ENCODE results near the gene TTC34. TPM values are rescaled to one million over a fixed set of nuclear protein-coding genes. Genes with fewer than 3 reads are reported as not detected.
A peak's percentile ranks its signal among the peaks of the same experiment; 100 is the strongest.

TTC34 gene
- total RNA-seq, 1 experiment from 2014 or later = 0.61 TPM

DNA sequence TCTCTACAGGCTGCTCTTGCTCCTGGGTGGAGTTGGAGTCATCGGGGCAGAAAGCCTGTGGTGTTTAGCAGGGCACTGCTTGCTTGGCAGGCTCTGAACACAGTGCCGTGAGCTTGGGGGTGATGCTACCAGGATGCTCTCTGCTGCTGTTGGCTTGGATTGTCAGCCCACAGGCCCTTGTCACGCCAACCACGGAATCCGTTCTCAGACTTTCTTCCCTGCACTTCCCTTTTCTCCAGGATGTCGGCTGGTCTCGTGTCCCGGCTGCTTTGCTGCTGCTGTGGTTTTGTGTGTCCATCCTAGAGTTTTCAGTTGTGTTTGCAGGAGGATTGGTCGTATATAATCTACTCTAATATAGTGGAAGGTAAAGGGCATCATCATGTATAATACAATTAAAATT, 44.4 kb upstream of the TTC34 start:
- H3K36me3 Mint-ChIP-seq = peaks cover 46% of the 10 kb centered on the region
- H3K27me3 Mint-ChIP-seq (ENCODE audit: low read depth) = peaks cover 8% of the 10 kb centered on the region
- TF ChIP-seq TCF7 (CRISPR knock-in tag; IDR thresholded peaks at IDR 0.05; ENCODE audit: low read depth) (no peak), NR3C1 (CRISPR knock-in tag; conservative IDR thresholded peaks at IDR 0.05; ENCODE audit: low read depth) (no peak), OVOL2 (CRISPR knock-in tag; IDR thresholded peaks at IDR 0.05; ENCODE audit: borderline replicate concordance) (no peak), FOXP4 (CRISPR knock-in tag; IDR thresholded peaks at IDR 0.05) (no peak), CBFB (CRISPR knock-in tag; IDR thresholded peaks at IDR 0.05; ENCODE audit: low read depth) (no peak), JUN (CRISPR knock-in tag; IDR thresholded peaks at IDR 0.05) (no peak), NFYB (CRISPR knock-in tag; conservative IDR thresholded peaks at IDR 0.05; ENCODE audit: low read depth) (no peak), IRF2 (CRISPR knock-in tag; IDR thresholded peaks at IDR 0.05; ENCODE audit: borderline replicate concordance, low read depth) (no peak), ETV6 (CRISPR knock-in tag; IDR thresholded peaks at IDR 0.05) (no peak)
- H3K4me3 Mint-ChIP-seq = no peak overlapping the region
- ATAC-seq = no peak
- ChIA-PET POLR2A (no interaction called here), CTCF (no interaction called here)
- no peak for DNase-seq (ENCODE audit: low spot score)
- H3K4me1 Mint-ChIP-seq = no peaks in the 10 kb centered on the region
- no peak overlapping the region for H3K27ac Mint-ChIP-seq
- peaks cover 59% of the 10 kb centered on the region for H3K9me3 Mint-ChIP-seq

DNA sequence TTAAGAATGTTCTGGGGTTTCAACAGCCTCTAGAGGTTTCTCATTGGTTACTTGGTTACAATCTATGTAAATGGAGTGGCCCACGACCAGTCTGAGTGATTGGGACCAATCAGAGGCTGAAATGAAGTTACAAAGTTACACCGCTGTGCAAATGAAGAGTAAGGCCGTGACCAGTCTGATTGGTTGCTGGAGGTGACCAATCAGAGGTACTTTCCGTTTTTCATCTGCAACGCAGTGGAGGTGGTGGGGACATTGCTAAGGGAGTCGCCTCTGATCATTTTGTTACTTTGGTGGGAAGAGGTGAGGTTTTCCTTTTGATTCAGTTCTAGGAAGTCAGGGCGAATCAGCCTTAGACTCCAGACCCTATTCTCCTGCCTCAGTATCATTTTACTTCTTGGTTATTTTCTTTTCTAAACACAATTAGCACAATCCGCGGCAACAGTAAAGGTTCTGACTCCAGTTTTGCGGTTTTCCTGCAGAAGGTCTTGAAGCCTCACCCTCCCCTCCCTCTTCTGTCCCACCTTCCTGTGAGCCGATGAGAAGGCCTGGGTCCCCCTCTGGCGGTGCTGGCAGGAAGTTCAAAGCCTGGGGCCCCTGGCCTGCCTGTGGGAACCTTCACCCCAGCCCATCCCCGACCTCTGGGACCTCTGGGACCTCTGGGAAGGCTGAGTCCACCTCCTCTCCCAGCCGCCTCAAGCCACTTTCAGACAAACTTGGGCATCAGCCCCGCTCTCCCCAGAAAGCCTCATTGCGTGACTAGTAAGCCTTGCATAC, 38.7 kb upstream of the TTC34 start:
- Mint-ChIP-seq H3K36me3 (peaks cover 53% of the 10 kb centered on the region), H3K27ac (no peak overlapping the region), H3K9me3 (peaks cover 63% of the 10 kb centered on the region), H3K27me3 (ENCODE audit: low read depth) (peaks cover 11% of the 10 kb centered on the region), H3K4me1 (no peaks in the 10 kb centered on the region), H3K4me3 (no peak overlapping the region)
- DNase-seq (ENCODE audit: low spot score) = peak; percentile 40
- ATAC-seq = peak; percentile 61
- ChIA-PET POLR2A (no interaction called here), CTCF (no interaction called here)
- TF ChIP-seq ZNF396 (CRISPR knock-in tag; IDR thresholded peaks at IDR 0.05; ENCODE audit: borderline replicate concordance) (no peak), JUN (CRISPR knock-in tag; IDR thresholded peaks at IDR 0.05) (no peak), EMX1 (CRISPR knock-in tag; IDR thresholded peaks at IDR 0.05) (no peak), SMAD3 (CRISPR knock-in tag; IDR thresholded peaks at IDR 0.05; ENCODE audit: borderline replicate concordance) (no peak), JAZF1 (CRISPR knock-in tag; IDR thresholded peaks at IDR 0.05) (no peak), KAT7 (CRISPR knock-in tag; IDR thresholded peaks at IDR 0.05; ENCODE audit: borderline replicate concordance) (no peak), PRRX2 (CRISPR knock-in tag; IDR thresholded peaks at IDR 0.05) (no peak), E2F4 (CRISPR knock-in tag; IDR thresholded peaks at IDR 0.05; ENCODE audit: borderline replicate concordance, low read depth) (no peak), ZBTB21 (CRISPR knock-in tag; IDR thresholded peaks at IDR 0.05; ENCODE audit: borderline replicate concordance) (no peak), MLX (CRISPR knock-in tag; IDR thresholded peaks at IDR 0.05) (no peak), TCF7 (CRISPR knock-in tag; IDR thresholded peaks at IDR 0.05; ENCODE audit: low read depth) (no peak)
- TF ChIP-seq, protein P1, sequence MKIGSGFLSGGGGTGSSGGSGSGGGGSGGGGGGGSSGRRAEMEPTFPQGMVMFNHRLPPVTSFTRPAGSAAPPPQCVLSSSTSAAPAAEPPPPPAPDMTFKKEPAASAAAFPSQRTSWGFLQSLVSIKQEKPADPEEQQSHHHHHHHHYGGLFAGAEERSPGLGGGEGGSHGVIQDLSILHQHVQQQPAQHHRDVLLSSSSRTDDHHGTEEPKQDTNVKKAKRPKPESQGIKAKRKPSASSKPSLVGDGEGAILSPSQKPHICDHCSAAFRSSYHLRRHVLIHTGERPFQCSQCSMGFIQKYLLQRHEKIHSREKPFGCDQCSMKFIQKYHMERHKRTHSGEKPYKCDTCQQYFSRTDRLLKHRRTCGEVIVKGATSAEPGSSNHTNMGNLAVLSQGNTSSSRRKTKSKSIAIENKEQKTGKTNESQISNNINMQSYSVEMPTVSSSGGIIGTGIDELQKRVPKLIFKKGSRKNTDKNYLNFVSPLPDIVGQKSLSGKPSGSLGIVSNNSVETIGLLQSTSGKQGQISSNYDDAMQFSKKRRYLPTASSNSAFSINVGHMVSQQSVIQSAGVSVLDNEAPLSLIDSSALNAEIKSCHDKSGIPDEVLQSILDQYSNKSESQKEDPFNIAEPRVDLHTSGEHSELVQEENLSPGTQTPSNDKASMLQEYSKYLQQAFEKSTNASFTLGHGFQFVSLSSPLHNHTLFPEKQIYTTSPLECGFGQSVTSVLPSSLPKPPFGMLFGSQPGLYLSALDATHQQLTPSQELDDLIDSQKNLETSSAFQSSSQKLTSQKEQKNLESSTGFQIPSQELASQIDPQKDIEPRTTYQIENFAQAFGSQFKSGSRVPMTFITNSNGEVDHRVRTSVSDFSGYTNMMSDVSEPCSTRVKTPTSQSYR (CRISPR knock-in tag; IDR thresholded peaks at IDR 0.05) = no peak
- TF ChIP-seq, protein P2, sequence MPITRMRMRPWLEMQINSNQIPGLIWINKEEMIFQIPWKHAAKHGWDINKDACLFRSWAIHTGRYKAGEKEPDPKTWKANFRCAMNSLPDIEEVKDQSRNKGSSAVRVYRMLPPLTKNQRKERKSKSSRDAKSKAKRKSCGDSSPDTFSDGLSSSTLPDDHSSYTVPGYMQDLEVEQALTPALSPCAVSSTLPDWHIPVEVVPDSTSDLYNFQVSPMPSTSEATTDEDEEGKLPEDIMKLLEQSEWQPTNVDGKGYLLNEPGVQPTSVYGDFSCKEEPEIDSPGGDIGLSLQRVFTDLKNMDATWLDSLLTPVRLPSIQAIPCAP (CRISPR knock-in tag; IDR thresholded peaks at IDR 0.05) = no peak
